Natural killer cell (primary cell): ENCODE results near the gene LSAMP. TPM values are rescaled to one million over a fixed set of nuclear protein-coding genes. Genes with fewer than 3 reads are reported as not detected.

Experiments
- ATAC-seq, 3 donors: fragments of 150-1000 bp in 2 of 3; fragments of 200-7000 bp in 1 of 3; cut with Tn5 transposase; 1 replicate in 1 of 3; 2 replicates in 2 of 3; pipeline ENCODE4 v1.10.0; 2021; ENCODE audit warnings: mild to moderate bottlenecking in 2 of 3, moderate library complexity in 2 of 3
- DNase-seq, 2 donors: peaks; one replicate each; pipeline versions ENCODE4 v3.0.0 to v3.0.0-alpha.2; 2013 to 2021; ENCODE audit warnings: mixed read lengths in 1 of 2
- H3K27ac ChIP-seq: one replicate; pipeline ENCODE4 v1.5.1; 2013; ENCODE audit warnings: mild to moderate bottlenecking, low read length
- H3K27me3 ChIP-seq: one replicate; pipeline ENCODE4 v1.6.1; 2013; ENCODE audit warnings: low read length; ENCODE audit not compliant: control insufficient read depth, insufficient read depth
- H3K36me3 ChIP-seq: one replicate; pipeline ENCODE4 v1.6.1; 2013; ENCODE audit warnings: low read length; ENCODE audit not compliant: control insufficient read depth, insufficient read depth
- H3K4me1 ChIP-seq: one replicate; pipeline ENCODE4 v1.6.1; 2013; ENCODE audit warnings: low read length; ENCODE audit not compliant: control insufficient read depth, insufficient read depth
- H3K4me3 ChIP-seq: one replicate; pipeline ENCODE4 v1.5.1; 2013; ENCODE audit warnings: low read length
- H3K9me3 ChIP-seq: one replicate; pipeline ENCODE4 v1.6.1; 2013; ENCODE audit warnings: low read length; ENCODE audit not compliant: control insufficient read depth, insufficient read depth
- H3K27ac Mint-ChIP-seq, 2 donors: one replicate each; pipeline ENCODE4 v1.8.0; 2022; ENCODE audit warnings: mild to moderate bottlenecking in 2 of 2, mixed read lengths in 2 of 2, moderate library complexity in 1 of 2
- H3K27me3 Mint-ChIP-seq, 2 donors: one replicate each; pipeline ENCODE4 v1.8.0; 2022; ENCODE audit warnings: low read depth in 2 of 2, mixed read lengths in 2 of 2
- H3K36me3 Mint-ChIP-seq: one replicate; pipeline ENCODE4 v1.8.0; 2022; ENCODE audit warnings: mixed read lengths
- H3K4me1 Mint-ChIP-seq, 2 donors: one replicate each; pipeline ENCODE4 v1.8.0; 2022; ENCODE audit warnings: mixed read lengths in 2 of 2
- H3K4me3 Mint-ChIP-seq: one replicate; pipeline ENCODE4 v1.8.0; 2022; ENCODE audit warnings: mild to moderate bottlenecking, moderate library complexity, mixed read lengths
- H3K9me3 Mint-ChIP-seq, 2 donors: one replicate each; pipeline ENCODE4 v1.8.0; 2022; ENCODE audit warnings: mixed read lengths in 2 of 2
- WGBS: methylation state at CpG from one replicate; pipeline ENCODE4 v1.1.7; 2013; ENCODE audit warnings: missing lambda C conversion rate; ENCODE audit not compliant: insufficient coverage; 5-methylcytosine and 5-hydroxymethylcytosine counted together
- intact Hi-C: fragments of 100-400 bp; cut with micrococcal nuclease; formaldehyde crosslinking; loops from one replicate; pipeline ENCODE4 v1.14.2; 2022
- total RNA-seq, 4 donors: library from RNA; stranded (reverse); fragments of 120-200 nt in 1 of 4; gene quantifications; one replicate each; pipeline versions ENCODE4 v1.2.3 to v1.2.4, GENCODE V29; 2013 to 2022
- TF ChIP-seq, protein P1 (sequence below): fragments of 200-600 bp; IDR thresholded peaks from one replicate; pipeline ENCODE4 v1.8.0; 2022; ENCODE audit warnings: antibody characterized with exemption

LSAMP gene
- total RNA-seq, 3 donors from 2014 or later (not counting 1 experiment from before 2014, with no cell fraction given), result not detected

DNA sequence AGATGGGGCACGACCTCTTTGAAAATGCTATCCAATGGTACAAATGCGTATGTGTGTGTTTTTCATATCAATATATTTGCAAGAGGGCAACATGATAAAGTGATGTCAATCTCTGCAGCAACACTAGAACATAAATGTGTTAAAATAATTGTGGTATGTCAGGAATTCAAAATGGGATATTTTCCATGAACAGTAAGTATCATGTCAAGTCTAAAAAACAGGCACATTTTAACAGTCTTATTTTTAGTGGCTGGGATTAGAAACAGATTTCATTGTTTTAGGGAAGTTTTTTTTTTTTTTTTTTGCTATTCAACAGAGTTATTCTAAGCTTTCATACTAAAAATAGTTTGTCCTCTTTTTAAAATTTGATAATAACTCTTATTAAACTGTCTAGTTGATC, 612.2 kb downstream of the LSAMP start:
- H3K4me1 Mint-ChIP-seq, result no peaks in the 10 kb centered on the region
- no peak overlapping the region for H3K27ac ChIP-seq
- H3K4me3 Mint-ChIP-seq, result no peak overlapping the region
- H3K4me1 ChIP-seq, result no peaks in the 10 kb centered on the region
- ATAC-seq (no peak), DNase-seq (no peak)
- H3K27ac Mint-ChIP-seq, result no peak overlapping the region
- H3K36me3 ChIP-seq, result no peaks in the 10 kb centered on the region
- no peaks in the 10 kb centered on the region for H3K9me3 ChIP-seq
- H3K27me3 Mint-ChIP-seq, result peaks cover 10 to 17% of the 10 kb centered on the region in 2 donors
- TF ChIP-seq, protein P1, sequence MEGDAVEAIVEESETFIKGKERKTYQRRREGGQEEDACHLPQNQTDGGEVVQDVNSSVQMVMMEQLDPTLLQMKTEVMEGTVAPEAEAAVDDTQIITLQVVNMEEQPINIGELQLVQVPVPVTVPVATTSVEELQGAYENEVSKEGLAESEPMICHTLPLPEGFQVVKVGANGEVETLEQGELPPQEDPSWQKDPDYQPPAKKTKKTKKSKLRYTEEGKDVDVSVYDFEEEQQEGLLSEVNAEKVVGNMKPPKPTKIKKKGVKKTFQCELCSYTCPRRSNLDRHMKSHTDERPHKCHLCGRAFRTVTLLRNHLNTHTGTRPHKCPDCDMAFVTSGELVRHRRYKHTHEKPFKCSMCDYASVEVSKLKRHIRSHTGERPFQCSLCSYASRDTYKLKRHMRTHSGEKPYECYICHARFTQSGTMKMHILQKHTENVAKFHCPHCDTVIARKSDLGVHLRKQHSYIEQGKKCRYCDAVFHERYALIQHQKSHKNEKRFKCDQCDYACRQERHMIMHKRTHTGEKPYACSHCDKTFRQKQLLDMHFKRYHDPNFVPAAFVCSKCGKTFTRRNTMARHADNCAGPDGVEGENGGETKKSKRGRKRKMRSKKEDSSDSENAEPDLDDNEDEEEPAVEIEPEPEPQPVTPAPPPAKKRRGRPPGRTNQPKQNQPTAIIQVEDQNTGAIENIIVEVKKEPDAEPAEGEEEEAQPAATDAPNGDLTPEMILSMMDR, result no peak
- WGBS, result 33% methylated on average over 1 of the region's 2 CpGs
- H3K4me3 ChIP-seq, result no peak overlapping the region
- intact Hi-C loops, result no loop called here
- H3K36me3 Mint-ChIP-seq, result no peaks in the 10 kb centered on the region
- H3K27me3 ChIP-seq, result no peaks in the 10 kb centered on the region
- H3K9me3 Mint-ChIP-seq, result no peaks in the 10 kb centered on the region

DNA sequence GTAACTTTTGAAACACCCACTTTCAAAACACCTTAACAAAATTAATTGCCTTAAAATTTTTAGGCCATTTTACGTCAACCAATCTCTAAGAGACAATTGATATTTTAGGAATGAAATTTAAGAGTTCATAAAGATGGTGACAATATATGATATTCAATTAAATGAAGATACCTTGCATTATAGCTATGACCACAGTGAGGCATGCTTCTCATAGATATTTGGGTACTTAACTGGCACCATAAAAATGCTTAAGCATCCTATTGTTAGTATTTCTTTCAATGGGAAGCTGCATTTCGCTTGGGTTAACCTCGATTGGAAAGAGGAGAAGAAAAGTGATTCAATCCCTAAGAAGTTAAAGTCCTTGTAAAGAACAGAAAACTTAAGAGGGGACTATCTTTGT, 613.0 kb downstream of the LSAMP start:
- no peaks in the 10 kb centered on the region for H3K4me1 ChIP-seq
- TF ChIP-seq, protein P1, result no peak
- no peak overlapping the region for H3K27ac ChIP-seq
- no peaks in the 10 kb centered on the region for H3K27me3 ChIP-seq
- Mint-ChIP-seq H3K27me3 (peaks cover 10 to 19% of the 10 kb centered on the region in 2 donors), H3K4me1 (no peaks in the 10 kb centered on the region), H3K9me3 (no peaks in the 10 kb centered on the region), H3K4me3 (no peak overlapping the region), H3K27ac (no peak overlapping the region), H3K36me3 (no peaks in the 10 kb centered on the region)
- no peaks in the 10 kb centered on the region for H3K36me3 ChIP-seq
- intact Hi-C loops, result no loop called here
- H3K9me3 ChIP-seq, result no peaks in the 10 kb centered on the region
- DNase-seq, result no peak
- WGBS, result 89% methylated on average over 2 of the region's 3 CpGs
- ATAC-seq, result no peak
- no peak overlapping the region for H3K4me3 ChIP-seq

DNA sequence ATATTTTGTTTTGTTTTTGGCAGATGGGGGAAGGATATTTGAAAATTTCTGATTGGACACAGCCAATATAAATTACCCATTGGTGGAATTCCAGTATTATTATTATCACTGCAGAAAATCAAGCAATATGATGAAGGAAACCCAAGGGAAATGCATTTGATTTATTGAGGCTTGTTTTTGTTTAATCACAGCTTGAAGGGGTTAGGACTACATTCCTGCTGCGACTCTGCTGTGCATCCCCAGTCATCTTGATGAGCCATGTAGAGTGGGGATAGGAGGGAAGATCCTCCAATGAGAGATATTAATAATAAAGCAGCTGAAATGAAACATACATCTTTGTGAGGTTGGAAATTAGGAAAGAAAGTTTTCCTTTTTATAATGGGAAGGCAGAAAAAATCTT, 613.4 kb downstream of the LSAMP start:
- Histone ChIP-seq H3K4me3 (no peak overlapping the region), H3K27me3 (no peaks in the 10 kb centered on the region), H3K36me3 (no peaks in the 10 kb centered on the region), H3K4me1 (no peaks in the 10 kb centered on the region), H3K9me3 (no peaks in the 10 kb centered on the region), H3K27ac (no peak overlapping the region)
- intact Hi-C loops, result no loop called here
- H3K4me3 Mint-ChIP-seq, result no peak overlapping the region
- no peaks in the 10 kb centered on the region for H3K4me1 Mint-ChIP-seq
- no peaks in the 10 kb centered on the region for H3K9me3 Mint-ChIP-seq
- WGBS, result 75% methylated on average over 1 of the region's 1 CpG
- TF ChIP-seq, protein P1, result no peak
- H3K36me3 Mint-ChIP-seq, result no peaks in the 10 kb centered on the region
- no peak overlapping the region for H3K27ac Mint-ChIP-seq
- DNase-seq, result no peak
- no peak for ATAC-seq
- H3K27me3 Mint-ChIP-seq, result peaks cover 10 to 21% of the 10 kb centered on the region in 2 donors

GRCh38 chr3:115830764-115831395, 614.4 kb downstream of the LSAMP start:
- H3K27ac ChIP-seq, result no peak overlapping the region
- no peak for ATAC-seq
- TF ChIP-seq, protein P1, result no peak
- WGBS, result 85% methylated on average over 6 of the region's 6 CpGs
- intact Hi-C loops, result no loop called here
- H3K9me3 ChIP-seq, result no peaks in the 10 kb centered on the region
- no peaks in the 10 kb centered on the region for H3K36me3 ChIP-seq
- no peaks in the 10 kb centered on the region for H3K27me3 ChIP-seq
- no peak for DNase-seq
- Mint-ChIP-seq H3K9me3 (no peaks in the 10 kb centered on the region), H3K4me1 (no peaks in the 10 kb centered on the region), H3K27ac (no peak overlapping the region), H3K4me3 (no peak overlapping the region), H3K36me3 (no peaks in the 10 kb centered on the region), H3K27me3 (peaks cover 10 to 27% of the 10 kb centered on the region in 2 donors)
- H3K4me3 ChIP-seq, result no peak overlapping the region
- no peaks in the 10 kb centered on the region for H3K4me1 ChIP-seq
